Breast epithelium (tissue), 3 donors: ENCODE data around the gene FAM216B.

Experiments used
- POLR2AphosphoS5 ChIP-seq, 3 donors: sonication (generic); formaldehyde crosslinking; IDR thresholded peaks; one replicate each; pipeline ENCODE4 v1.6.1; 2017; ENCODE audit warnings: antibody characterized with exemption in 3 of 3
- TF ChIP-seq, protein P1 (sequence below), 3 donors: fragments of 450-650 bp; IDR thresholded peaks; one replicate each; pipeline ENCODE4 v1.5.1; 2016 to 2017; ENCODE audit warnings: antibody characterized with exemption in 3 of 3, mild to moderate bottlenecking in 3 of 3, moderate library complexity in 3 of 3

GRCh38 chr13:42781352-42781751 lies at the start of gene FAM216B:
- TF ChIP-seq, protein P1, sequence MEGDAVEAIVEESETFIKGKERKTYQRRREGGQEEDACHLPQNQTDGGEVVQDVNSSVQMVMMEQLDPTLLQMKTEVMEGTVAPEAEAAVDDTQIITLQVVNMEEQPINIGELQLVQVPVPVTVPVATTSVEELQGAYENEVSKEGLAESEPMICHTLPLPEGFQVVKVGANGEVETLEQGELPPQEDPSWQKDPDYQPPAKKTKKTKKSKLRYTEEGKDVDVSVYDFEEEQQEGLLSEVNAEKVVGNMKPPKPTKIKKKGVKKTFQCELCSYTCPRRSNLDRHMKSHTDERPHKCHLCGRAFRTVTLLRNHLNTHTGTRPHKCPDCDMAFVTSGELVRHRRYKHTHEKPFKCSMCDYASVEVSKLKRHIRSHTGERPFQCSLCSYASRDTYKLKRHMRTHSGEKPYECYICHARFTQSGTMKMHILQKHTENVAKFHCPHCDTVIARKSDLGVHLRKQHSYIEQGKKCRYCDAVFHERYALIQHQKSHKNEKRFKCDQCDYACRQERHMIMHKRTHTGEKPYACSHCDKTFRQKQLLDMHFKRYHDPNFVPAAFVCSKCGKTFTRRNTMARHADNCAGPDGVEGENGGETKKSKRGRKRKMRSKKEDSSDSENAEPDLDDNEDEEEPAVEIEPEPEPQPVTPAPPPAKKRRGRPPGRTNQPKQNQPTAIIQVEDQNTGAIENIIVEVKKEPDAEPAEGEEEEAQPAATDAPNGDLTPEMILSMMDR (IDR thresholded peaks at IDR 0.05) = no peak
- TF ChIP-seq POLR2AphosphoS5 (IDR thresholded peaks at IDR 0.05) = no peak
